ENCODE measurements around the gene CDC6.

DNA sequence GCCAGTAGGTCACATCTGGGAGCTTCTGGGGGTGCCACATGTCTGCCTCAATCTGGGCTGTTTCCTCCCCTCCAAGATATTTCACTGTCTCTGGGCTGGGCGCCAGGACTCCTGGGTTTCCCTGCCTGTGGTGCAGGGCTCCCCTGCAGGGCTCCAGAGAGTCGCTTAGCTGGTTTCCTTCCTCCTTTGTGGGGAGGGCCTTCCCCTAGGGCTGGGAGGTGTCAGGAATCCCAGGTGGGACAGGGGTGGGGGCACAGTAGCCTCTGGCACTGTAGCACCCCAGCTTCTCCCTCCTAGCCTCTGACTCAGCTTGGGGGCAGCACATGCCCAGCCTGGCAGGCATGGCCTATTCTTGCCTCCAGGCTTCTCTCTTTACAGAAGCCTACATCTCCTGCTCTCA lies 23.9 kb downstream of the CDC6 start:
- TF ChIP-seq, protein P1, sequence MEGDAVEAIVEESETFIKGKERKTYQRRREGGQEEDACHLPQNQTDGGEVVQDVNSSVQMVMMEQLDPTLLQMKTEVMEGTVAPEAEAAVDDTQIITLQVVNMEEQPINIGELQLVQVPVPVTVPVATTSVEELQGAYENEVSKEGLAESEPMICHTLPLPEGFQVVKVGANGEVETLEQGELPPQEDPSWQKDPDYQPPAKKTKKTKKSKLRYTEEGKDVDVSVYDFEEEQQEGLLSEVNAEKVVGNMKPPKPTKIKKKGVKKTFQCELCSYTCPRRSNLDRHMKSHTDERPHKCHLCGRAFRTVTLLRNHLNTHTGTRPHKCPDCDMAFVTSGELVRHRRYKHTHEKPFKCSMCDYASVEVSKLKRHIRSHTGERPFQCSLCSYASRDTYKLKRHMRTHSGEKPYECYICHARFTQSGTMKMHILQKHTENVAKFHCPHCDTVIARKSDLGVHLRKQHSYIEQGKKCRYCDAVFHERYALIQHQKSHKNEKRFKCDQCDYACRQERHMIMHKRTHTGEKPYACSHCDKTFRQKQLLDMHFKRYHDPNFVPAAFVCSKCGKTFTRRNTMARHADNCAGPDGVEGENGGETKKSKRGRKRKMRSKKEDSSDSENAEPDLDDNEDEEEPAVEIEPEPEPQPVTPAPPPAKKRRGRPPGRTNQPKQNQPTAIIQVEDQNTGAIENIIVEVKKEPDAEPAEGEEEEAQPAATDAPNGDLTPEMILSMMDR (IDR thresholded peaks at IDR 0.05; ENCODE audit: low read depth, low read length): no peak
- TF ChIP-seq EZH2phosphoT487 (IDR thresholded peaks at IDR 0.05; ENCODE audit: low read depth): no peak

Data from OCI-LY3 (cell line).